Measurements from ENCODE around the gene EPHA1.

Gene EPHA1

DNA sequence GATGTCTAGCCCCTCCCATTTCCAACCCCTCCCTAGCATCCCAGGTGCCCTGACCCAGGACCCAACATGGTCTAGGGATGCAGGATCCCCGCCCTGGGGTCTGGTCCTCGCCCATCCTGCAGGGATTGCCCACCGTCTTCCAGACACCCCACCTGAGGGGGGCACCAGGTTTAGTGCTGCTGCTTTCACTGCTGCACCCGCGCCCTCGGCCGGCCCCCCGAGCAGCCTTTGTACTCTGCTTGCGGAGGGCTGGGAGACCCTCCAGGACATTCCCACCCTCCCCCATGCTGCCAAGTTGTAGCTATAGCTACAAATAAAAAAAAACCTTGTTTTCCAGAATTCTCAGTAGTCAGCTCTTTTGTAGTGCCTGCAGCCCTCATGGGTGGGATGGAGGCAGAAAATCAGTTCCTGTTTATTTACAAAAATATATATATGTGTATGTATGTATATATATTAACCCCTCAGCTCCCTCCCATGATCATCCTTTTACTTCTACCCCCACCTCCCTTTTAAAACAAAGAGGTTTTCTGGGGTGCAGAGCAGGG, 17.8 kb downstream of the EPHA1 start:
- no peak for TF ChIP-seq TCF7L2 (IDR thresholded peaks at IDR 0.05; ENCODE audit: borderline replicate concordance, low read depth, low read length)
- TF ChIP-seq ZBTB10 (tag by site-specific recombination; IDR thresholded peaks at IDR 0.05) = no peak
- no peak for TF ChIP-seq ZSCAN23 (tag by site-specific recombination; IDR thresholded peaks at IDR 0.05)
- no peak for TF ChIP-seq ZNF433 (tag by site-specific recombination; IDR thresholded peaks at IDR 0.05; ENCODE audit: low read depth)
- TF ChIP-seq ZNF660 (tag by site-specific recombination; IDR thresholded peaks at IDR 0.05) = no peak
- TF ChIP-seq MEIS1 (CRISPR knock-in tag; IDR thresholded peaks at IDR 0.05; ENCODE audit: borderline replicate concordance) = no peak
- TF ChIP-seq, protein P1, sequence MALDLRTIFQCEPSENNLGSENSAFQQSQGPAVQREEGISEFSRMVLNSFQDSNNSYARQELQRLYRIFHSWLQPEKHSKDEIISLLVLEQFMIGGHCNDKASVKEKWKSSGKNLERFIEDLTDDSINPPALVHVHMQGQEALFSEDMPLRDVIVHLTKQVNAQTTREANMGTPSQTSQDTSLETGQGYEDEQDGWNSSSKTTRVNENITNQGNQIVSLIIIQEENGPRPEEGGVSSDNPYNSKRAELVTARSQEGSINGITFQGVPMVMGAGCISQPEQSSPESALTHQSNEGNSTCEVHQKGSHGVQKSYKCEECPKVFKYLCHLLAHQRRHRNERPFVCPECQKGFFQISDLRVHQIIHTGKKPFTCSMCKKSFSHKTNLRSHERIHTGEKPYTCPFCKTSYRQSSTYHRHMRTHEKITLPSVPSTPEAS (tag by site-specific recombination; IDR thresholded peaks at IDR 0.05) = no peak
- TF ChIP-seq PRDM4 (tag by site-specific recombination; IDR thresholded peaks at IDR 0.05) = no peak
- TF ChIP-seq KLF8 (tag by site-specific recombination; IDR thresholded peaks at IDR 0.05) = no peak
- no peak for TF ChIP-seq ZNF335 (tag by site-specific recombination; conservative IDR thresholded peaks at IDR 0.05)
- no peak for TF ChIP-seq GLI2 (tag by site-specific recombination; IDR thresholded peaks at IDR 0.05; ENCODE audit: borderline replicate concordance, low read depth)
- no peak for TF ChIP-seq ZNF426 (tag by site-specific recombination; IDR thresholded peaks at IDR 0.05)
- no peak for TF ChIP-seq ZNF548 (tag by site-specific recombination; IDR thresholded peaks at IDR 0.05)
- TF ChIP-seq CTCF (tag by site-specific recombination; IDR thresholded peaks at IDR 0.05) = no peak
- TF ChIP-seq ZNF610 (tag by site-specific recombination; IDR thresholded peaks at IDR 0.05; ENCODE audit: borderline replicate concordance) = no peak
- H3K27ac ChIP-seq (ENCODE audit: extremely low read depth, low read depth, low read length) = no peak overlapping the region
- CTCF ChIA-PET = interaction anchor here (0.7 to 0.8 kb wide), 2 partner anchors 13 to 38 kb away, joined by 3 to 4 read pairs; no protein-coding TSS in a partner anchor
- POLR2A ChIA-PET = interaction anchor here (1.2 kb wide), 1 partner anchor 12 kb away, joined by 4 read pairs; no protein-coding TSS in a partner anchor
- no peak overlapping the region for H3K4me3 ChIP-seq (ENCODE audit: low read depth, low read length)
- peaks cover 2 to 66% of the 10 kb centered on the region in 2 experiments; a peak in 2 of 3 replicates for H3K36me3 ChIP-seq (ENCODE audit: control insufficient read depth in 2 of 2, insufficient read depth in 1 of 2, low read length in 2 of 2)
- H3K4me1 ChIP-seq (ENCODE audit: control insufficient read depth, insufficient read depth, low read length) = no peaks in the 10 kb centered on the region
- H3K9me3 ChIP-seq (ENCODE audit: control insufficient read depth, insufficient read depth, low read depth, low read length) = no peaks in the 10 kb centered on the region

- POLR2A ChIA-PET = interaction anchor here (0.7 to 1.2 kb wide), 2 partner anchors 13 to 17 kb away, joined by 3 to 4 read pairs; no protein-coding TSS in a partner anchor
- no peak overlapping the region for H3K27ac ChIP-seq (ENCODE audit: extremely low read depth, low read depth, low read length)
- no peak overlapping the region for H3K4me3 ChIP-seq (ENCODE audit: low read depth, low read length)
- H3K36me3 ChIP-seq (ENCODE audit: control insufficient read depth in 2 of 2, insufficient read depth in 1 of 2, low read length in 2 of 2) = peaks cover 5 to 70% of the 10 kb centered on the region in 2 experiments; a peak in 2 of 3 replicates
- no peaks in the 10 kb centered on the region for H3K4me1 ChIP-seq (ENCODE audit: control insufficient read depth, insufficient read depth, low read length)
- H3K9me3 ChIP-seq (ENCODE audit: control insufficient read depth, insufficient read depth, low read depth, low read length) = no peaks in the 10 kb centered on the region
- CTCF ChIA-PET = interaction anchor here (0.8 kb wide), 1 partner anchor 13 kb away, joined by 4 read pairs; no protein-coding TSS in a partner anchor
- TF ChIP-seq ZNF501 (tag by site-specific recombination; IDR thresholded peaks at IDR 0.05) (no peak), ZNF701 (tag by site-specific recombination; IDR thresholded peaks at IDR 0.05) (no peak), ATF2 (tag by site-specific recombination; IDR thresholded peaks at IDR 0.05; ENCODE audit: low read depth) (no peak), ZXDB (tag by site-specific recombination; IDR thresholded peaks at IDR 0.05) (no peak)
These were observed 18.4 kb downstream of the EPHA1 start for GRCh38 chr7:143390104-143390772.

Data from HEK293 (cell line).